ENCODE measurements around the gene PLAAT1.

Gene PLAAT1

DNA sequence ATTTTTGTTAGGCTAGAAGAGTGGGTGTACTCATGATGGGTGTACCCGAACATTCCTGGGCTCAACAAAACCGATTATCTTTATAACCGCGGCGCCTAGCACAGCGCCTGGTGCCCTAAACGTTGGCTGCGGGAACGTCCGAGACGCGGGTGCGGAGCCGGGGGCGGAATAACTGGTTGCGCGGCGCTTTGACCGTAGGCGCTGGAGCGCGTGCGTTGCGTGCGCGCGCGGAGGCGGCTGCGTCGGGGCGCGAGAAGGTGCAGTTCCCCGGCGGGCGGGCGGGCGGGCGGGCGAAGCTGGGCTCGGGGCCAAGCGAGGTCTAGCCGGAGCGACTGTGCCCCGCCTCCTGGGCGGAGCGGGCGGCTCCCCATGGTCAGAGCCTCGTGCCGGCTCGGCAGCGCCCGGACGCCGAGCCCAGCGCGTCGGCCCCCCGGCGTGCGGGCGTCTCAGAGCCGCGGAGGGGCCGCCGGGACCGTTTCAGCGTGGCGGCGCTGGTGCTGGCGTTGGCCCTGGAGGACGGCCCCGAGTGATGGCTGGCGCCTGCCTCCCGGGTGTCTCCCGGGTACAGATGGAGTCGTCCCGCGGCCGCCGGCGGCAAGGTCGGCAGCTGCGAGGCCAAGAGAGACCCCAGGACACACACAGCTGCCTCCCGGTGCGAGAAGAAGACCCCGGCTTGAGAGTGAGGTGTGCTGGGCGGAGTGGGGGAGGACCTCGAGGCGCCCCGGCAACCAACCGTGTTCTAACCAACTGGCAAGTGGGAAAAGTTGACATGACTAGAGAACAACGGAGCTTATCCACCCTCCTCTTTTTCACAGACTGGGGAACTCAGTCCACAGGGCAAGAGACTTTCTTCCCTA, at the start of gene PLAAT1:
TSS of gene PLAAT1 (plus strand) at position 373 of the 857 bp plus-strand sequence. CDS start 14,429 bp downstream, outside the sequence.
- peak within 1 kb of the TSS; percentile 2 for H3K4me3 ChIP-seq (ENCODE audit: low read depth, low read length)
- TF ChIP-seq, protein P1, sequence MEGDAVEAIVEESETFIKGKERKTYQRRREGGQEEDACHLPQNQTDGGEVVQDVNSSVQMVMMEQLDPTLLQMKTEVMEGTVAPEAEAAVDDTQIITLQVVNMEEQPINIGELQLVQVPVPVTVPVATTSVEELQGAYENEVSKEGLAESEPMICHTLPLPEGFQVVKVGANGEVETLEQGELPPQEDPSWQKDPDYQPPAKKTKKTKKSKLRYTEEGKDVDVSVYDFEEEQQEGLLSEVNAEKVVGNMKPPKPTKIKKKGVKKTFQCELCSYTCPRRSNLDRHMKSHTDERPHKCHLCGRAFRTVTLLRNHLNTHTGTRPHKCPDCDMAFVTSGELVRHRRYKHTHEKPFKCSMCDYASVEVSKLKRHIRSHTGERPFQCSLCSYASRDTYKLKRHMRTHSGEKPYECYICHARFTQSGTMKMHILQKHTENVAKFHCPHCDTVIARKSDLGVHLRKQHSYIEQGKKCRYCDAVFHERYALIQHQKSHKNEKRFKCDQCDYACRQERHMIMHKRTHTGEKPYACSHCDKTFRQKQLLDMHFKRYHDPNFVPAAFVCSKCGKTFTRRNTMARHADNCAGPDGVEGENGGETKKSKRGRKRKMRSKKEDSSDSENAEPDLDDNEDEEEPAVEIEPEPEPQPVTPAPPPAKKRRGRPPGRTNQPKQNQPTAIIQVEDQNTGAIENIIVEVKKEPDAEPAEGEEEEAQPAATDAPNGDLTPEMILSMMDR (IDR thresholded peaks at IDR 0.05; ENCODE audit: low read depth, low read length, missing control alignments) = no peak
- DNase-seq (ENCODE audit: low read depth) = no peak

DNA sequence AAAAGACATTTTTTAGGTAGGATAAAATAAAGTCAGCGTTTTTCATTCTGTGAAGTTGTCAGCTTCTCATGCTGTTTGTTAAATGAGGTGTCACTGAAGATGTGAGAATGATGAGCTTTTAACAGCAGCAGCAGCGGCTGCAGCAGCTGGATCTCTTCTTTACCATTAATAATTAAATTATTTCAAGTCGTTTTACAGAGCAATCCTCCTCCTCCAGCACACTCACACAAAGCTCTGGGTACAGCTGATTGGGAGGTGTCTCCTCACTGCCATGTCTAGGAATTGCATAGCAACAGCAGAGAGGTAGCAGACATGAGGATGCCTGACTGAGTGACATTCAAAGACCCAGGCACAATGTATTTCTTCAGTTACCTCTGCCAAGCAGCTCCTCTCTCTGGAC, 46.7 kb upstream of the PLAAT1 start:
- DNase-seq (ENCODE audit: low read depth) = no peak
- TF ChIP-seq, protein P1 (IDR thresholded peaks at IDR 0.05; ENCODE audit: low read depth, low read length, missing control alignments) = no peak
- H3K4me3 ChIP-seq (ENCODE audit: low read depth, low read length) = no peak overlapping the region

DNA sequence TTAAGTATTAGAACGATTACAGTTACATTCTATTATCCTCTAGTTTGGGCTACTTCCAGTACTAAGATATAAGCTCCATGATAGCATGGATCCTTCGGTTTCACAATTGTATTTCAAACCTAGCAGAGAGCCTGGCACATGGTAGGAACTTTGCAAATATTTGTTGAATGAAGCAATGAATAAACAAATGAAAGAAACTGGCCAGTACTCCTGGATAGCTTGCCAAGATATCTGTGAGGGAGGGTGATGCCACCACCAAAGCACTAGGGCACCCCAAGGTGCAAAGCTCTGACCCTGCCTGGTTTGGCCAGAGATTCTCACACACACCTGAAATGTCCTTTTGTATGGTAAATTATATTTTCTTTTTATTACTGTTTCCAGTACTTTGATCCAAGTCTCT, 44.3 kb upstream of the PLAAT1 start:
- no peak overlapping the region for H3K4me3 ChIP-seq (ENCODE audit: low read depth, low read length)
- DNase-seq (ENCODE audit: low read depth) = no peak
- TF ChIP-seq, protein P1 (IDR thresholded peaks at IDR 0.05; ENCODE audit: low read depth, low read length, missing control alignments) = no peak

DNA sequence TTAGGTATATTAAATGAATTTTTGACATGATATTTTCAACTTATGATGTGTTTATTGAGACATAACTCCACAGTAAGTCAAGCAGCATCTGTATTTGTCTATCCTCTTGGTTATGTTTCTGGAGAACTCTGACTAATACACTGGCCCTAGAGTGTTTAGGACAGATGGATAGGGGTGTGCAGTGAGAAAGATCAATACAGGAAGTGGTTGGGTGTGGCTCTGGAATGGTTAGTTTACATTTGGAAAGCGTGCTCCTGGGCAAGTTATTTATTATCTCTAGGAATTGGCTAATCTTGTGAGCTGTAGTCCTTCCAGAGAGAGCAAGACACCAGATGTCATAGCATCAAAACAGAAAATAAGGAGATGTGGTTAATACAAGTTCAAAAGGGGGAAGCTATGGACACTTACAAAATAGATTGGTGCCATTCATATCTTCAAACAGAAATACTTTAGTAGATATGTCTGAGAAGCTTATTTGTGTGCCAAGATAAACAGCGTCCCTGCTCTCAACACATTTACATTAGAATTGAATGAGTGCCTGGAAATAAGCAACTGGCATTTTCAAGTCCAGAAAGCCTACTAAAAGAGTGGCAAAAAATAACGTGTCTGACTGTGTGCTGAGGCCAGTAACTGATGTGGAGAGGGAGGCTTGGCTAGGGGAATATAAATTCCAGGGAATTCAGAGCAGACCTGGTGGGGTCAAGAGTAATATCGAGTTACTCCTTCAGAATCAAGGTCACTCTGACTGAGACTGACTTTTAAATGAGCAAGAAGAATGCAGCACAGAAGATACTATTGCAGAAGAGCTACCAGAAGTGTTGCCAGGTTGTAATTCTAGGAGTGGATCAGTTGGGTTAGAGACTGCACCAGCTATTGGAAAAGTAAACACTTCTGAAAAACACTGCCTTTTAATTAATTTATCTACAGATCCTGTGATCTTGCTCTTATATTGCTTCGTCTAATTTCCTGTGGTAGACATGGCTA, 33.4 kb upstream of the PLAAT1 start:
- H3K4me3 ChIP-seq (ENCODE audit: low read depth, low read length) = no peak overlapping the region
- TF ChIP-seq, protein P1 (IDR thresholded peaks at IDR 0.05; ENCODE audit: low read depth, low read length, missing control alignments) = no peak
- no peak for DNase-seq (ENCODE audit: low read depth)

DNA sequence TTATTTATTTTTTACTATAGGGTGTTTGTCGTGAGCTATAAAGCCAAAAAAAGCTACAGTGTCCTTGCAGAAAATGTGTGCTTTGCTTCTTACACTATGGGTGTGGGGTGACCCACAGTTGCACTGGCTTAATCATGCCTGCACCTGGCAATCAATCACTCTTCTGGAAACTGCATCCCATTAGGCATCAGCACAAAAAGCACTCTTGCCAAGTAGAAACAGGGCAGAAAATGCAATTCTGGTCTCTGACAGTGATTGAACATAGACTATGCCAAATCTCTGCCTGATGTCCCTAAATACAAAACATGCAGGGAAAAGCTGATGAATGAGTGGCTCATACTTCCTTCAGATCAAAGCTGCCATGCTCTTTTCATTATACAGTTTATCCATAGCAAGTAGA, 30.4 kb upstream of the PLAAT1 start:
- TF ChIP-seq, protein P1 (IDR thresholded peaks at IDR 0.05; ENCODE audit: low read depth, low read length, missing control alignments) = no peak
- no peak for DNase-seq (ENCODE audit: low read depth)

DNA sequence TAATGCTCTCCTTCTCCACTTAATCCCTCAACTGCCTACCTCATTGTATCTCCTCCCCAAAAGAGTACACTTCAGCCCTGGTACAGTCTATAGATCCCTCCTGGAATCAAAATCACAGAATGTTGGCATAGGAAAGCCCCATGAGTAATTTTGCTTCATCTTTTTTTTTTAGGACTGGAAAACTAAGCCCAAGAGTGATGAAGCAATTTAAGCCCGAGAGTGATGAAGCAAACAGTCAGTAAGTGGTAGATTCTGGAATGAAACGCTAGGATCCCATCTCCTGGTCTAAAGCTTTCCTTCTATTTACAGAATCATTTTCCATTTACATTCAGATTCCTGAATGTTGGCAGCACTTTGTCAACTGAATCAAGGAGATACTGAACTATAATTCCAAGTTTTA, 29.8 kb upstream of the PLAAT1 start:
- TF ChIP-seq, protein P1 (IDR thresholded peaks at IDR 0.05; ENCODE audit: low read depth, low read length, missing control alignments) = no peak
- DNase-seq (ENCODE audit: low read depth) = no peak
- H3K4me3 ChIP-seq (ENCODE audit: low read depth, low read length) = no peak overlapping the region

More for the DNA sequence above, 30.4 kb upstream of the PLAAT1 start:
- no peak overlapping the region for H3K4me3 ChIP-seq (ENCODE audit: low read depth, low read length)
